ENCODE measurements around the gene RNLS. TPM values are rescaled to one million over a fixed set of nuclear protein-coding genes. Genes with fewer than 3 reads are reported as not detected.

RNLS gene
- total RNA-seq, 1 experiment from 2014 or later, result 11.4 TPM

DNA sequence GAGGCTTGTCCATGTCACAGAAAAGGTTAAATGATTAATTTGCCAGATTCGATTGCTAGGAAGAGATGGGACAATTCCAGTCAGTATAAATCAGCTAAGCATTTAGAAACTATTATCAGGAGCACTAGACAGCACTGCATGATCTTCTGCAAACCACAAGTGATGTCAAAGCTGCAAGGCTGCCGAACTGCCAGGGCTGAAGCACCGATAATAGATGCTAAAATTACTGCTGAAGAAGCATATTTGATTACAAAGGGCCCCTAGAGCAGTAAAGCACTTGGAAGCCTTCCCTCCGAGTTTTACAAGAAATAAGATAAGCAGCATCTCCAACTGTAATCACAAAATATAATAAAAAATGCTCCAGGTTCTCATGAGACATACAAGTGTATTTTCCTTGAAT lies 40.6 kb downstream of the RNLS start:
- ChIA-PET CTCF (no interaction called here), POLR2A (no interaction called here)
- in situ Hi-C loops (cut with HindIII; ENCODE audit: low pct_unique_long_range_greater_than_20kb, low sequenced_read_pairs), result no loop called here

DNA sequence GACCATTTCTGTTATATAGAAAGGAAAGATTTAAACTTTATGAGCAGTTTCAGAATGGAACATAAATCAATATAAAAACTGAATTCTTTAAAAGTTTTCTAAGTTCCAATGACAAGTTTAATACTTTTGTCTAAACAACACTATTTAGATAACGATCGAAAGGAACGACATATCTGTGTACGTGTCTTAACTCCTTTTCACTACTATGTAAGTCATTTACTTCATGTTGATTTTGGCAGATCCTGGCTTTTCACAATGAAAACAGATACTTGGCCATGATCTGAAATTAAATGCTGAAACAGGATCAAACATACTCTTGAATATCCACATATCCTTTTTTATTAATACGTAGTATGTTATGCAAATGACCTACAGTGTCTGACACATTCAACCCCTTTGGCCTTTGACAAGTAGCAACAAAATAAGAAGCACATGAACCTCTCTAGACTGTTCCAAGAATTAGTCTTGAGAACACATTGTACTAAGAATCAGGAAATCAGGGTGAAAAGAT lies 41.9 kb downstream of the RNLS start:
- H3K4me1 ChIP-seq (ENCODE audit: control insufficient read depth, insufficient read depth, low read length), result peaks cover 4% of the 10 kb centered on the region; the same call in 1 of the 2 replicates
- H3K36me3 ChIP-seq (ENCODE audit: control insufficient read depth, insufficient read depth, low read length), result no peaks in the 10 kb centered on the region
- CTCF ChIA-PET, result no interaction called here
- in situ Hi-C loops (cut with HindIII; ENCODE audit: low pct_unique_long_range_greater_than_20kb, low sequenced_read_pairs) (no loop called here), intact Hi-C loops (cut with micrococcal nuclease; ENCODE audit: unreplicated experiment) (no loop called here)
- DNase-seq (ENCODE audit: low read depth, low spot score) (no peak), ATAC-seq (no peak)
- no TSS peak for BruUV-seq (replicated peaks)
- TF ChIP-seq, protein P1, sequence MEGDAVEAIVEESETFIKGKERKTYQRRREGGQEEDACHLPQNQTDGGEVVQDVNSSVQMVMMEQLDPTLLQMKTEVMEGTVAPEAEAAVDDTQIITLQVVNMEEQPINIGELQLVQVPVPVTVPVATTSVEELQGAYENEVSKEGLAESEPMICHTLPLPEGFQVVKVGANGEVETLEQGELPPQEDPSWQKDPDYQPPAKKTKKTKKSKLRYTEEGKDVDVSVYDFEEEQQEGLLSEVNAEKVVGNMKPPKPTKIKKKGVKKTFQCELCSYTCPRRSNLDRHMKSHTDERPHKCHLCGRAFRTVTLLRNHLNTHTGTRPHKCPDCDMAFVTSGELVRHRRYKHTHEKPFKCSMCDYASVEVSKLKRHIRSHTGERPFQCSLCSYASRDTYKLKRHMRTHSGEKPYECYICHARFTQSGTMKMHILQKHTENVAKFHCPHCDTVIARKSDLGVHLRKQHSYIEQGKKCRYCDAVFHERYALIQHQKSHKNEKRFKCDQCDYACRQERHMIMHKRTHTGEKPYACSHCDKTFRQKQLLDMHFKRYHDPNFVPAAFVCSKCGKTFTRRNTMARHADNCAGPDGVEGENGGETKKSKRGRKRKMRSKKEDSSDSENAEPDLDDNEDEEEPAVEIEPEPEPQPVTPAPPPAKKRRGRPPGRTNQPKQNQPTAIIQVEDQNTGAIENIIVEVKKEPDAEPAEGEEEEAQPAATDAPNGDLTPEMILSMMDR (IDR thresholded peaks at IDR 0.05), result no peak
- TF ChIP-seq, protein P2, sequence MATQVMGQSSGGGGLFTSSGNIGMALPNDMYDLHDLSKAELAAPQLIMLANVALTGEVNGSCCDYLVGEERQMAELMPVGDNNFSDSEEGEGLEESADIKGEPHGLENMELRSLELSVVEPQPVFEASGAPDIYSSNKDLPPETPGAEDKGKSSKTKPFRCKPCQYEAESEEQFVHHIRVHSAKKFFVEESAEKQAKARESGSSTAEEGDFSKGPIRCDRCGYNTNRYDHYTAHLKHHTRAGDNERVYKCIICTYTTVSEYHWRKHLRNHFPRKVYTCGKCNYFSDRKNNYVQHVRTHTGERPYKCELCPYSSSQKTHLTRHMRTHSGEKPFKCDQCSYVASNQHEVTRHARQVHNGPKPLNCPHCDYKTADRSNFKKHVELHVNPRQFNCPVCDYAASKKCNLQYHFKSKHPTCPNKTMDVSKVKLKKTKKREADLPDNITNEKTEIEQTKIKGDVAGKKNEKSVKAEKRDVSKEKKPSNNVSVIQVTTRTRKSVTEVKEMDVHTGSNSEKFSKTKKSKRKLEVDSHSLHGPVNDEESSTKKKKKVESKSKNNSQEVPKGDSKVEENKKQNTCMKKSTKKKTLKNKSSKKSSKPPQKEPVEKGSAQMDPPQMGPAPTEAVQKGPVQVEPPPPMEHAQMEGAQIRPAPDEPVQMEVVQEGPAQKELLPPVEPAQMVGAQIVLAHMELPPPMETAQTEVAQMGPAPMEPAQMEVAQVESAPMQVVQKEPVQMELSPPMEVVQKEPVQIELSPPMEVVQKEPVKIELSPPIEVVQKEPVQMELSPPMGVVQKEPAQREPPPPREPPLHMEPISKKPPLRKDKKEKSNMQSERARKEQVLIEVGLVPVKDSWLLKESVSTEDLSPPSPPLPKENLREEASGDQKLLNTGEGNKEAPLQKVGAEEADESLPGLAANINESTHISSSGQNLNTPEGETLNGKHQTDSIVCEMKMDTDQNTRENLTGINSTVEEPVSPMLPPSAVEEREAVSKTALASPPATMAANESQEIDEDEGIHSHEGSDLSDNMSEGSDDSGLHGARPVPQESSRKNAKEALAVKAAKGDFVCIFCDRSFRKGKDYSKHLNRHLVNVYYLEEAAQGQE (IDR thresholded peaks at IDR 0.05; ENCODE audit: insufficient read depth in 1 of 2, low read depth in 2 of 2, low read length in 1 of 2), result no peak
- TF ChIP-seq SIN3A (IDR thresholded peaks at IDR 0.05; ENCODE audit: borderline replicate concordance, insufficient read depth, low read depth, low read length), result no peak
- no peak for TF ChIP-seq POLR2AphosphoS5 (IDR thresholded peaks at IDR 0.05; ENCODE audit: low read depth, low read length)
- no peak for TF ChIP-seq TCF7L2 (IDR thresholded peaks at IDR 0.05; ENCODE audit: low read depth, low read length)
- POLR2A ChIA-PET, result no interaction called here
- H3K27me3 ChIP-seq (ENCODE audit: control insufficient read depth, insufficient read depth, low read length), result no peaks in the 10 kb centered on the region
- no peaks in the 10 kb centered on the region for H3K9me3 ChIP-seq (ENCODE audit: control insufficient read depth, insufficient read depth, low read depth, low read length)
- H3K27ac ChIP-seq (ENCODE audit: low read length), result no peak overlapping the region
- H3K4me3 ChIP-seq (ENCODE audit: low read depth in 2 of 2, low read length in 2 of 2), result no peak overlapping the region

More for the DNA sequence above, 40.6 kb downstream of the RNLS start:
- Histone ChIP-seq H3K36me3 (ENCODE audit: control insufficient read depth, insufficient read depth, low read length) (no peaks in the 10 kb centered on the region), H3K27me3 (ENCODE audit: control insufficient read depth, insufficient read depth, low read length) (no peaks in the 10 kb centered on the region), H3K4me3 (ENCODE audit: low read depth in 2 of 2, low read length in 2 of 2) (no peak overlapping the region), H3K4me1 (ENCODE audit: control insufficient read depth, insufficient read depth, low read length) (peaks cover 4% of the 10 kb centered on the region; the same call in 1 of the 2 replicates), H3K9me3 (ENCODE audit: control insufficient read depth, insufficient read depth, low read depth, low read length) (no peaks in the 10 kb centered on the region), H3K27ac (ENCODE audit: low read length) (no peak overlapping the region)
- DNase-seq (ENCODE audit: low read depth, low spot score) (no peak), ATAC-seq (no peak)
- TF ChIP-seq, protein P1 (IDR thresholded peaks at IDR 0.05), result no peak
- no peak for TF ChIP-seq TCF7L2 (IDR thresholded peaks at IDR 0.05; ENCODE audit: low read depth, low read length)
- TF ChIP-seq, protein P2 (IDR thresholded peaks at IDR 0.05; ENCODE audit: insufficient read depth in 1 of 2, low read depth in 2 of 2, low read length in 1 of 2), result no peak
- TF ChIP-seq POLR2AphosphoS5 (IDR thresholded peaks at IDR 0.05; ENCODE audit: low read depth, low read length), result no peak
- TF ChIP-seq SIN3A (IDR thresholded peaks at IDR 0.05; ENCODE audit: borderline replicate concordance, insufficient read depth, low read depth, low read length), result no peak
- intact Hi-C loops (cut with micrococcal nuclease; ENCODE audit: unreplicated experiment), result no loop called here
- BruUV-seq (replicated peaks), result no TSS peak

Data from Panc1 (cell line).